Gastroesophageal sphincter (tissue), 3 donors: ENCODE results near the gene AFF2.

ENCODE experiments used
- CTCF ChIP-seq, 4 experiments: fragments of 200-600 bp in 2 of 4; fragments of 450-650 bp in 2 of 4; sonication (generic) in 1 of 4; IDR thresholded peaks; one replicate each; pipeline ENCODE4 v1.5.1; 2017 to 2019; ENCODE audit warnings: antibody characterized with exemption in 4 of 4, mild to moderate bottlenecking in 2 of 4, moderate library complexity in 2 of 4
- POLR2A ChIP-seq, 2 donors: fragments of 450-650 bp; IDR thresholded peaks; one replicate each; pipeline ENCODE4 v1.6.1; 2017; ENCODE audit warnings: antibody characterized with exemption in 2 of 2, mild to moderate bottlenecking in 2 of 2, moderate library complexity in 1 of 2
- POLR2AphosphoS5 ChIP-seq: sonication (generic); formaldehyde crosslinking; IDR thresholded peaks from one replicate; pipeline ENCODE4 v1.6.1; 2017; ENCODE audit warnings: antibody characterized with exemption

GRCh38 chrX:148662014-148662413 is 161.6 kb downstream of the AFF2 start:
- no peak for TF ChIP-seq CTCF (IDR thresholded peaks at IDR 0.05)
- TF ChIP-seq POLR2AphosphoS5: no peak
- no peak for TF ChIP-seq POLR2A (IDR thresholded peaks at IDR 0.05)
